Bone marrow (tissue), 2 donors: ENCODE data around the gene IQGAP2.
A peak's percentile ranks its signal among the peaks of the same experiment; 100 is the strongest.
"Not testable (repeated sequence)": the region's sequence is repeated elsewhere in the genome, so short reads cannot be mapped to it uniquely, and the experiment has no call there.

ENCODE experiments used
- DNase-seq, 2 donors: peaks; one replicate each; lab custom pipeline; 2025; lab: John Stamatoyannopoulos, UW

The IQGAP2 gene

GRCh38 chr5:76535577-76535976, 132.5 kb downstream of the IQGAP2 start:
- DNase-seq = no peak

- no peak for DNase-seq
These were observed 134.0 kb downstream of the IQGAP2 start for GRCh38 chr5:76537073-76537543.

DNA sequence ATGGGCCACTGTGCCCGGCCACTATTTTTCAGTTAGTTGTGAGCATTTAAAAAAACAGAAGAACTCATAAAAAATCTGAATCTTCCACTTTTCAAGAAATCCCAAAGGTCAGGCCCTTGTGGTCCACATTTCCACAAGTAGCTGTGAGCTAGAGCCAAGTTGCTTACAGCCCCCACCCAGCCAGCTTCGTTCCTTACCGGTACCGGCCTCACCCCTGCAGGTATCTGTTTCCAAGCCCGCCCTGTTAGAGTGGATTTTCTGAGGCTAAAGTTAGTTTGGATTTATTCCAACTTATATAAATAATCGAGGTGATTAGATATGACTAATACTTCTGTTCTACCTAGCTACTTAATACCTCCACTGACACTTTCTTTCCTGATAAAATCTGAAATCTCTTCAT, 139.2 kb downstream of the IQGAP2 start:
- DNase-seq = no peak

DNA sequence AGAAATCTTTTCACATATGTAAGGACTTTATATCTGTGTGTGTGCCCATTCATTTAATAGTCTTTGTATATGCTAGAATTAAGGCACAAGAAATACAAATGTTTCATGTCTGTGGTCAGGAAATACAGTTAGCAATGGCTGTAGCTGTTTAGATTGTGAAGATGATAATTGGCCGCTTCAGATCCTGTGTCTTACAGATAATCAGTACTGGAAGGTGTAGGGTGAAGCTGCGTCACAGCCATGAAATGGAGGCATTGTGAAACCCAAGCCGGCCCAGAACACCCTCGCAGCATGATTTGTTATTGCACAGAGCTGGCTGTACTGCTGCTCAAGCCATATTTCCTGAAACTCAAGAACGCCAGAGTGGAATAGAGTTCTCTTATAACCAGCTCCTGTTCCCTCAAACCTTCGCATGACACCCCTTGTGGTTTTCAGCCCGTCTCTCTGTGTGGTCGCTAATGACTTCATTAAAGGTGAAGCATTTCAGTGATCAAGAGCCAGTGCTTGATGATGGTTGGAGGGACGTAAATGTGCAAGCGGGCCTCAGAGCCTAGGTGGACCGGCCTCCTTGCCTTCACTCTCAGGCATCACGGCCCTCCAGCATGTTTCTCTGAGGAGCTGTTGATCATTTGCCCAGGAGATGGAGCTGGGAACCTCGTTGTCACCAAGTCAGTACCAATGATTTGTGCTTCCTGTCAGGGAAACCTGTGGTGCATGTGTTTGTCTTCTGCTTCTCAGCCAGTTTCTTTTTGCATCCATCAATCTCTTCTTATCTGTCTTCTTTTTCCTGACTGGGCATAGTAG, 140.0 kb downstream of the IQGAP2 start:
- DNase-seq = peak; percentile 14 to 86

- peak in 1 of 2 donors; percentile 55 for DNase-seq
These were observed 141.3 kb downstream of the IQGAP2 start for GRCh38 chr5:76544268-76544926.

DNA sequence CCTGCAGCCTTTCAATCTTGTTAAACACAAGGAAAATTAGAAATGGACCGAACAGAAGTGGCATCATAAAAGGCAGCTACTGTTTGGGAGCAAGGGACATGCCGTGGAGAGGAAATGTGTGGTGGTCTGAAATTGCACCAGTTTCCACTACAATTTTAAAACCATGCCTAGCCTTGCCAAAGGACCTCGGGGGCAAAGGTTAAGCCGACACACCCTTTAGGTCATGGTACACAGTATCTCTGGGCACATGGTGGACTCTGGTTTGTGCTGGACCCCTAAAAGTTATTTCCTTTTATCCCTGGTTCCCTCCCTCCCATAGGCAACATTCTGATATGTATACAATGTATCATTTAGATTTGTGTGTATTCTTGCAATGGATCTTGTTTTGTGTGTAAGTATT, 142.1 kb downstream of the IQGAP2 start:
- no peak for DNase-seq

DNA sequence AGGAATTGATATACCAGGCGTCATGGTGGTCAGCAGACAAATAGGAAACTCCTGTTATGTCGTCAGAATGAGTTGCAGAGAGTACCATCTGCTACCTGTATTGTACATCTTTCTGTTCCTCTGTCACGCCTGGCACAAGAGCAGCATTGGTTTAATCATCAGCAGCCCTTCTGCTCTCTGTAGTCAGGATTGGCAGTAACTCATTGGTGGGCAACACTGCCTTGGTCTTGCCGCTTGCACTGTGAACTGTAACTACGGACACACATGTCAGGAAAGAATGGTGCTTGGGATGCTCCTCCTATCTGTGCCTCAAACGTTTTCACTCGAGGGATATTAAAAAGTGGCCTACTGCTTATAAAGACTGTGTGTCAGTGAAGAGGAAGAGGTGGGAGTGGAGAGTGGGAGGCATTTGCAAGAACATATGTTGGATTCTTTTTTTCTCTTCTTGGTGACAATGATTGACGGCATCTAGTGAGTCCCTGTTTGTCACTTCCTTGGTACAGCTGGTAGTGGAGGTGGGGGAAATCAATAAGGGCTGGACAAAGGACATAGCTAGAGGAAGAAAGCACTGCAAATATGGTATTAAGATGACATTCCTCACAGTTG, 143.5 kb downstream of the IQGAP2 start:
- DNase-seq = peak; percentile 5 to 19

GRCh38 chr5:76547242-76547890, 144.3 kb downstream of the IQGAP2 start:
- DNase-seq = peak in 1 of 2 donors; percentile 98

DNA sequence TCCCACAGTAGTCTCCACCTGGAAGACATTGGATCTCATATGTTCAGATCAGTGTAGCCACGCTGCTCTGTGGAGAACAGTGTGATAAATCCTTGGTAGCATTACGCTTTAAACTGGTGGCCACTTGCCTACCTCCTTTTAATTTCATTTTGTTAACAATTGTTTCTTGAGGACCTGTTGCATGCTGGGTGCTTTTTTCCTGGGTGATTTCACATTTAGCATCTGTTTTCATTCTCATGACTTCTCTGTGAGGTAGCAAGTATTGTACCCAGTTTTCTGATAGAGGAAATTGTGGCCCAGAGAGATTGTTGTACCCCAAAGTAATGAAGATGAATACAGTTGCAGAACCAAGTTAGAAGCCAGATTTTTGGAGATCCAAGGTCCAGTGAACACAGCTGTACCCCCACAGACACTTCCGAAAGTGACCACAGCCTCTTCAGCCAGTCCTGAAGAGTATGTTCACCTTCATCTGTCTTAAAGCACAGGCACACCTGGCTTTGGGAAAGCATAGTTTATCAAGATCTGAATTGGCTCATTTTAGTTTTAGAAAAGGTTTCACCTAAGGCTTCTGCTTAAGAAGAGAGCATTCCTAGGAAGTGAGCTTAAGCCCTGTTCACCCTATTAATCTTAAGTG, 144.9 kb downstream of the IQGAP2 start:
- no peak for DNase-seq

DNA sequence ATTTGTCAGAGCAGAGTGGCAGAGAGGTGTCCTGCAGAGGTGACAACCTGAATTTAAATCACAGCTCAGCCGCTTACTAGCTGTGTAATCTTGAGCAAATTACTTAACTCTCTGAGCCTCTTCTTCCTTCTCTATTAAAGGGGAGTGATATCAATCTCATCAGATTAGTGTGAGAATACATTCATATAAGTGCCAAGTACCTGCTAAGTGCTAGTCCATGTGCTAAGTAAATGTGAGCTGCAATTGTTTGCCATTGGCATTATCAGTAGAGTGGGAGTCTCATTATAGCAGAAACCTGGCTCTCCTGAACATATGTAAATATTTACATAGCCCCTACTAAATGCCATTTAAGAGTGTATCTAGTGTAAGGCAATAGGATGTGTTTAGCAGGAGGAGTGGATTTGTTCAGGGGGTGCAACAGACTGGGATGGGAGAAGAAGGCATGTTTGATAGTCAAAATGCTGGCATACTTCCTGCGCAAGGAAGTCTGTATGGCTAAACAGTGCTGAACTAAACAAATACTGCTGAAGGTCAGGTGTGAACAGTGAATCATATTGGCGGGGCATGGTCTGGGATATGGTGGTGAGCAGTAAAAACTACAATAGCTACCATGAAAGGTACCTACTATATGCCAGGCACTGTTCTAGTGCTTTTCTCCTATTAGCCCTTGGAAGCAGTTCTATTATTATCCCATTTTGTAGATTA, 145.6 kb downstream of the IQGAP2 start:
- DNase-seq = no peak

GRCh38 chr5:76550881-76551280, 147.8 kb downstream of the IQGAP2 start:
- not testable (repeated sequence) for DNase-seq

DNA sequence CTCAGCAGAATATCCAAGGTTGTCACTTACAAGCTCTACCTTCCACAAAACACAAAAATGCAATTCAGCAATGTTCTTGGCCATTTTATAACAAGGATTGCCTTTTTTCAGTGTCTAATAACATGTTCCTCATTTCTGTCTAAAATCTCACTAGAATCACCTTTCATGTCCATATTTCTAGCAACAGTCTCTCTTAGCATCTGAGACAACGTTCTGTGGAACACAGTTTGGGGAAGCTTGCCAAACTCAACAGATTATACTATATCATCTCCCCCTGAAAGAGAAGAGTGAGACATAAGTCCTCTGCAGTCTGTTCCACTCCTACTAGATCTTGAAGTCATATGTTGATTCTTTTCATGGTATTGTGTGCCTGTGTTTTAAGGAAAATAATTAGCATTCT, 149.5 kb downstream of the IQGAP2 start:
- no peak for DNase-seq

DNA sequence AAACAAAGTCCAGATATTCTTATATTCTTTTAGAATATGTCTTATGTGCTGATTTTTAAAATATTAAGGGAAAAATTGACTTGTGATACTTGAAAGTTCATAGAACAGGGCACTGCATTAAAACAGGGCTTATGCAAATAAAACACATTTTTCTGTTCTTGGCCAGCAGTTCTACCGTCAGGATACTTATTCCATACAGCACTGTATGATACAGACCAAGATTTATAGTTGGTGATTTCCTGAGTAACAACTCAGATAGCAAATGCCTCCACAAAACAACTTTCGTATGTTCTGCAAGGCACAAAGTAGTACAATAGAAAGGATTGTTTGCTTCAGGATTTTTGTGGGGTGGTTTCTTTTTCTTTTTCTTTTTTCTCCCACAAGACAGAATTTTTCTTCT, 150.2 kb downstream of the IQGAP2 start:
- DNase-seq = no peak

- DNase-seq = no peak
These were observed 152.0 kb downstream of the IQGAP2 start for GRCh38 chr5:76555114-76555513.

DNA sequence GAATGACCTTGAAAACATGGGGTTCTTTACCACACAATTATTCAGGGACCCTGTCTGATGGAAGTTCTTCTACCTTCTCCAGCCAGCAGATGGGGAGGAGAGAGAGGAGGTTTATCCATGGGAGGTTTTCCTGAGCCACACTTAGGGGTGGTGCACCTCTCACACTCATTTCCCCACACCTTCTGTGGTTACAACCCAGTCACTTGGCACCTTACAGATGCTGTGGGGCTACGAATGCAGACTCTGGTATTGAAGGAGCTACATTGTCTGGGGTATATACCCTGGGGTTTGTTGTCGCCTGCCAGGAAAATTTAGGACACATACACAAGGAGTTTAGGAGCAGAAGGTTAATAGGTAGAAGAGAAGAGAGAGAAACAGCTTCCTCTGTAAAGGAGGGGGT, 152.6 kb downstream of the IQGAP2 start:
- DNase-seq = no peak

DNA sequence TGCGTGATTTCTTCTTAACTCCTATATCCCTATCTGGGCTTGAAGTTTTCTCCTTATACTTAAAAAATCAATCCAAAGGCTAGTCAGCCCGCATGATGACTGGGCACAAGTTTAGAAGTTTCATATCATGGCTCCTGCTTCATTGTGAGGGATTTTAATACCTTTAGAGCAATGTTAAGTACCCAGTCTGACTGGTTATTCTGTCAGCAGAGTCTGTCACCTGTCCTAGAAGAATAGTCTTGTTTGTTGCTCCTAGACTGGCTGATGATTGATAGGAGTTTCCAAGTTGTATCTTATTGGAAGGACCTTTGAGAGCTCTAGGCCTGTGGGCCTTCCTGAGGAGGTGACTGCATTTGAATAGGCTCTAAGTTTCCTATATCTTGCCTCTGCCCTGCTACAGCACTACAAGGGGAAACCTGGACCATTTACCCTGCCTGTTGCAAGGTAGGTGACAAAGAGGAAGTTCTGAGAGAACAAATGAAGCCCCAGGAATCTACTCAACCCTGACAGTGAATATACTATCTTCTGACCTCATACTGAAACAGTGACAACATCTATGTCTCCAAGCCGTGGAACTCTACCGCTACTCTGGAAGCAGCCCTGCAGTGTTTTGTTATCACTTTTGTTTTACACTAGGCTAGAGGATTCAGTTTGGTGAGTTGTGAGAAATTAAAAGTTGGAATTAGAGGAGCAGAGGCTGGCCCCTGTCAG, 153.6 kb downstream of the IQGAP2 start:
- DNase-seq = peak in 1 of 2 donors; percentile 26

DNA sequence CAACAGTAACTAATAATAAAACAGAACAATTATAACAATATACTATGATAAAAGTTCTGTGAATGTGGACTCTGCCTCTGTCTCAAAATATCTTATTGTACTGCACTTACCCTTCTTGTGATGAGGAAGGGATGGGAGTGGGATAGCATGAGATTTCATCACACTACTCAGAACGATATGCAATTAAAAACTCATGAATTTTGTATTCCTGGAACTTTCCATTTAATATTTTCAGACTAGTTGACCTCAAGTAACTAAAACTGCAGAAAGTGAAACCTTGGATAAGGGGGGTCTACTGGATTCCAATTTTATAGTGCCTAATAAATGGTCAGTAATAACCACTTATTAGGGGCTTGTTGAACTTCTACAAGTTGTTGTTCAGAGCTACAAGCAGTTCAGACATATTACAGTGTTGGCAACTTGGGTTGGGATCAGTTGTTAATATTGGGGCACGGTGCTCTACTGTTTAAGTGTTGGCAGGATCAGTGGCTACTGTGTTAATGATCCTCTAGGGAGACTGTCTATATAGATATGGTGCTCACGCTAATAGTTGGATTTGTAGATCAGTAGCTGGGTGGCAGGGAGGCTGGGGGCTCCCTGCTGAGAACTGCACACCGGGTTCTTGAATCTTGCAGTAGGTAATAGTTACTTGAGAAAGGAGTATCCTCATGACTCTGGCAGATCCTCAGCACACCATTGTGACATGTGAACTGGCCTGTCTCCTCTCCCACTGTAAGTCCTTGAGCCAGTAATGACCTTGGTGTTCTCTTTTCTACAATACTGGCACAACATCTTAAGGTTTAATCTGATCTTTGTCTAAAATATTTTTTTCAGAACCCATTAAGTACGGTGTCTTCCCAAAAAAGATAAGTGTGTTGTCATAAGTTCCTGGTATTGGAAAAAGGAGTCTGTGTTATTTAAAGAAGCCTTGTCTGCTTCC, 158.1 kb downstream of the IQGAP2 start:
- DNase-seq = no peak

- DNase-seq = no peak
These were observed 158.9 kb downstream of the IQGAP2 start for GRCh38 chr5:76561959-76562358.

GRCh38 chr5:76565009-76565408, 161.9 kb downstream of the IQGAP2 start:
- DNase-seq = no peak

DNA sequence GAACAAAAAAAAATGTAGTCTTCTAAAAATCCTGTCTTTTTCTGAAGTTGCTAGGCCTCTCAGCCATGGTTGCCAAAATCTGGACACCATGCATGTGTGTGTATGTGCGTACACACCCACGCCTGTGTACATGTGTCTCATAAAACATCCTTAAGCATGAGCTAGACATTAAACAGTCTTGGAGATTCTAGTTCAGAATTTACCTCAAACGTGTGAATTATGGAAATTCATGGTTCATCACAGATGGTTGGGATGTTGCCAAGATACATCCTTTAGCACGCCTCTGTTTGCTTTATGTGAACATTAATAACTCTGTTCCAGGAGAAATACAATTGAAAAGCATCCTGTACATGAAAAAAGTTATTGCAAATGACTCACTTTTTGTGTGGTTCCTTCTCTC, 167.1 kb downstream of the IQGAP2 start:
- no peak for DNase-seq
